Measurements from ENCODE around the gene ANKRD13D.

The ANKRD13D gene

GRCh38 chr11:67285541-67286498 is 3.3 kb upstream of the ANKRD13D start:
- no peak for DNase-seq (ENCODE audit: low read depth in 3 of 3)

DNA sequence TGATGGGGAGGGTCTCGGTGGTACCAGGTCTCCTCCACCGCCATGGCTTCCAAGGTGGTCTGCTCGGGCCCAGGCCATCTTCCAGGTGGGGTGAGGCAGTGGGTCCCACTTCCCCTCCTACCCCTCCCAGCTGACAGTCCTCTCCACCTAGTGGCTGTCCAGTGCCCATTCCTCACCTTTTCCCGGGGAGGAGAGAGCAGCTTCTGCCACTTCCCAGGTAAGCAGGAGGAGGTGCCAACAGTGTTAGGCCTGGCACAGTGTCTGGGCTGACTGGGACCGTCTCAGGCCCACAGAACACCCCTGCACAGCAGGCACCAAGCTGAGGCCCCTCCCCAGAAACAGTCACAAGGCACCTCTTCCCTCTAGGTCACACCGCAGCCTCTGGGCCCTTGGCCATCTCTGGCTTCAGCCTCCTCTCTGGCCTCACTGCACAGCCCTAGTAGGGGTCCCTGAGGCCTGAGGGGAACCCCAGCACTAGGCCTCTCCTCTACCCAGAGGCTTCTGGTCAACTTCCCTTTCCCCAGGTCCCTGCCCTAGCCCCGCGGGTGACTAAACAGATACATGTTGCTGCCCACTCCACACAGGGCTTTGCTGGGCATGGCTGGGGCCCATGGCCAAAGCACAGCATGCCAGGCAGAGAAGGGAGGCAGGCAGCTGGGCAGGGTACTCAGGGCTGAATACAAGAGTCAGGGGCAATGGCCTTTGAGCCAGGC is 2.3 kb upstream of the ANKRD13D start:
- DNase-seq (ENCODE audit: low read depth in 3 of 3) = no peak

- DNase-seq (ENCODE audit: low read depth in 3 of 3) = no peak
Measured at GRCh38 chr11:67287355-67288197, 1.5 kb upstream of the ANKRD13D start.

- no peak for DNase-seq (ENCODE audit: low read depth in 3 of 3)
Measured at GRCh38 chr11:67288198-67288451, 978 bp upstream of the ANKRD13D start.

DNA sequence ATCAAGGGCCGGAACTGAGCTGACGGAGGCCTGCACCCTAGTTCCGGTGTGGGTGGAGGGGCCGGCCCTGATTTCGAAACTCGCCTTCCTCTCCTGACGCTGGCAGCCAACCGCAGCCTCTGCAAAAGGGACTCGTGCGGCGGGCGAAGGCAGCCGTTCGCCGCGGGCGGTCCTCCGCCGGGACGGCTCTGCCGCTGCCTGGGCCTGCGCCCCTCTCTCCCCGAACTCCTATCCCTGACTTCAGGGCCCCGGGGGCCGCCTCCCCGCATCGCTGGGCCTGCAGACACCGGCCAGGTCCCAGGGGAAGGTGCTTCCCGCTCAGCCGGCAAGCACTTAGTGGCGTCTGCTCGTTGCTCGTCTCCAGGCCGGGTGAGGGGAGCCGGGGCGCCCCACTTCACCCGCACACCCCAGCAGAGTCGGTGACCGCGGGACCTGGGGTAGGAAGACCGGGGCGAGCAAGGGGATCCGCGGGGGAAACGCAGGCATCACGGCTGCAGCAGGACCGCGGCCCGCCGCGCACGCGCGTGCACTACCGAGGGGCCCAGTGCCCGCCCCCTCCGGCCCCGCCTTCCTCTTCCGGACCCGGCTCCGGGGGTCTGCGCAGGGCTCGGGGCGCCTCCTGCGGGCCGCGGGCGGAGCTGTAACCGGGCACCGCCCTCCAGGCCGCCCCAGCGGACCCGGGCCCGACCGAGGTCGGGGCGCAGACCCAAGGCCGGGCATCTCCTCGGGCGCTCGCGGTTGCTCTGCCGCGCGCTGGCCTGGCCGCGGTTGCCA is 464 bp upstream of the ANKRD13D start:
- DNase-seq (ENCODE audit: low read depth in 3 of 3) = peak; percentile 74 to 79 (median 75)

GRCh38 chr11:67289651-67290479 is 762 bp downstream of the ANKRD13D start:
- DNase-seq (ENCODE audit: low read depth in 3 of 3) = no peak

DNA sequence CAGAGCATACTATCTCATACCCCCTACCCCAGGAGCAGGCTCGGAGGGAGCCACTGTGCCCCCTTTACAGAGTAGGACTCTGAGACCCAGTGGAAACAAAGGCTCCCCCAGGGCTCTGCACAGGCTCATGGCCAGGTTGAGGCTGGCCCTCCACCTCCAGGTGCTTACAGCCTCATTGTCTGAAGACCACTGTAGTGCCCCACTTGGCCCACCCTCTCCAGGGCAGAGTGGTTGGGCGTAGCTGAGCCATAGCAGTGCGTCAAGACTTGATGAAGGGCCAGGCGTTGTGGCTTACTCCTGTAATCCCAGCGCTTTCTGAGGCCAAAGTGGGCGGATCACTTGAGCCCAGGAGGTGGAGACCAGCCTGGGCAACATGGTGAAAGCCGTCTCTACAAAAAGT is 1.7 kb downstream of the ANKRD13D start:
- DNase-seq (ENCODE audit: low read depth in 3 of 3) = no peak

DNA sequence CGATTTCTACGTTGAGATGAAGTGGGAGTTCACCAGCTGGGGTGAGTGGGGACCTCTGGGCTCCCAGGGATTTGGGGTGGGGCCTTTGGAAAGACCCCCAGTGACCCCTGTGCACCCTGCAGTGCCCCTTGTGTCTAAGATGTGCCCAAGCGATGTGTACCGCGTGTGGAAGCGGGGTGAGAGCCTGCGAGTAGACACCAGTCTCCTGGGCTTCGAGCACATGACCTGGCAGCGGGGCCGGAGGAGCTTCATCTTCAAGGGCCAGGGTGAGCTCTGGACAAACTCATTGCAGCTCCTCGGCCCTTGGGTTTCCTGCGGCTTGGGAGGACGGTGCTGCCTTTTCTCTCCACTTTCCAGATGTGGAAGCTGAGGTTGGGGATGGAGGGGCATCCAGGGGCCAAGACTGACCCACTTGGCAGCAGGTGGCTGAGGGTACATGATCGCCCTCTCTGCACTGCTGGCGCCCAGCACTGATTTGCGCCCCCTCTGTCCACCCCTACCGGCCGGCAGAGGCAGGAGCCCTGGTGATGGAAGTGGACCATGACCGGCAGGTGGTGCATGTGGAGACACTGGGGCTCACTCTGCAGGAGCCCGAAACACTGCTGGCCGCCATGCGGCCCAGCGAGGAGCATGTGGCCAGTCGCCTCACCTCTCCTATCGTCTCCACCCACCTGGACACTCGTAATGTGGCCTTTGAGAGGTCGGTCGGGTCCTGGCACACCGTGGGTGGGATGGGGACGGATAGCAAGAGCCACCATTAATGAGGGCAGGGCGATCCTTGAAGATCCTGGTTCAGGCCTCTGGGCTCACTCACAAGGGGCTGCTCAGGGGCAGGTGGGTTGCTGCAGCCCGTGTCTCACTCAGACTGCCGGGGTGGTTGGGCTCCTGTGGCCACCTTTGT is 2.6 kb downstream of the ANKRD13D start:
- no peak for DNase-seq (ENCODE audit: low read depth in 3 of 3)

- no peak for DNase-seq (ENCODE audit: low read depth in 3 of 3)
Measured at GRCh38 chr11:67292671-67293070, 3.6 kb downstream of the ANKRD13D start.

DNA sequence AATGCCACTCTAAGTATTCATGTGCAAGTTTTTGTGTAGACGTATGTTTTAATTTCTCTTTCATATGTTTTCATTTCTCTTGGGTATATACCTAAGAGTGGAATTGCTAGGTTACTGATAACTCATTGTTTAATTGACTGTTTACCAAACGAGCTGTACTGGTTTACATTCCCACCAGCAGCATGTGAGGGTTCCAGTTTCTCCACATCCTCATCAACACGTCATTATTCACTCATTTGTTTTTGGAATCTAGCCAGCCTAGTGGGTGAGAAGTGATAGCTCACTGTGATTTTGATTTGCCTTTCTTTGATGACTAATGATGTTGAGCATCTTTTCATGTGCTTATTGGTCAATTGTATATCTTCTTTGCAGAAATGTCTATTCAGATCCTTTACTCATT is 4.0 kb downstream of the ANKRD13D start:
- no peak for DNase-seq (ENCODE audit: low read depth in 3 of 3)

DNA sequence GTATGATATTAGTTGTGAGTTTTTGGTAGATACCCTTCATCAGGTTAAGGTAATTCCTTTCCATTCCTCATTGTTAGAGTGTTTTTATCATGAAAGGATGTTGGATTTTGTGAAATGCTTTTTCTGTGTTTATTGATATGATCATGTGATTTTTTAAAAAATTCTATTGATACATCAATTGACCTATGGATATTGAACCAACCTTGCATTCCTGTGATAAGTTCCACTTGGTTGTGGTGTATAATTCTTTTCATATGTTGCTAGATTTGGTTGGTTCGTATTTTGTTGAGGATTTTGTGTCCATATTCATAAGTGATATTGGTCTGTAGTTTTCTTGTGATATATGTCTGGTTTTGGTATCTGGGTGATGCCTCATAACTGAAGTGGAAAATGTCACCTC is 6.7 kb downstream of the ANKRD13D start:
- DNase-seq (ENCODE audit: low read depth in 3 of 3) = no peak

DNA sequence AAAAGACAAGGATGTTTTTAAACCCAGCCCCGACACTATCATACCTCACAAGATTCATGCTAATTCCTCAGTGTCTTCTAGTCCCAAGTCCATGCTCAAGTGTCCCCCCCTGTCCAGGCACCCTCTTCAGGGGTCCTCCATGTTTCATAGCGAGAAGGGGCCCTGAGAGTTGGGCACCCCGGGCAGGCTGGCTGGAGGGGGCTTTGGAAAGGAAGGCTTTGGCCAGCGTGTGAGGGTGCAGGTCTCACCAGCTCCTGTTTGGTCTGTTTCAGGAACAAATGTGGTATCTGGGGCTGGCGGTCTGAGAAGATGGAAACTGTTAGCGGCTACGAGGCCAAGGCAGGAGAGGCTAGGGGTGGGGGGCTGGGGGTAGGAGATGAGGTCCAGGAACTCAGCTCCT is 9.7 kb downstream of the ANKRD13D start:
- DNase-seq (ENCODE audit: low read depth in 3 of 3) = no peak

GRCh38 chr11:67299471-67300191 is 10.5 kb downstream of the ANKRD13D start:
- no peak for DNase-seq (ENCODE audit: low read depth in 3 of 3)

DNA sequence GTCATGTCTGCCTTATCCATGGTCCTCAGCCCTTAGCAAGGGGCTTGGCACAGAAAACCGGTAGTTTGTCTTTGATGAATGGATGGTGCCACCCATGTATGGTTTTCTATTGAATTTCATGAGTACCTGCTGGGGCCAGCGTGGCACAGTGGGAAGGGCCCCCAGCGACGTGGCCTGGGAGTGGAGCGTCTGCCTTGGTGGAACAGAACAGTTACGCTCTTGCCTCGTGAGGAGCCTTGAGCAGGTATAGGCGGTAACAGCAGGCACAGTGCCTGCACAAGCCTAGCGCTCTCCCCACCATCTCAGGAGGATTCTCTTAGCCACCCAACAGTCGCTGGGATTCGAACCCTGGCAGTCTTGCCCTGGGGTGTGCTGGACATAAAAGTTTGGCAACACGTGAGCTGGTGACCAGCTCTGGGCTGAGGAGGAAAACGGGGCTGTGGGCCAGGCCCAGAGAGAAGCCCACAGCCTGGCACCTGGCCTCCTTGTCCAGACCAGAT is 11.2 kb downstream of the ANKRD13D start:
- DNase-seq (ENCODE audit: low read depth in 3 of 3) = no peak

DNA sequence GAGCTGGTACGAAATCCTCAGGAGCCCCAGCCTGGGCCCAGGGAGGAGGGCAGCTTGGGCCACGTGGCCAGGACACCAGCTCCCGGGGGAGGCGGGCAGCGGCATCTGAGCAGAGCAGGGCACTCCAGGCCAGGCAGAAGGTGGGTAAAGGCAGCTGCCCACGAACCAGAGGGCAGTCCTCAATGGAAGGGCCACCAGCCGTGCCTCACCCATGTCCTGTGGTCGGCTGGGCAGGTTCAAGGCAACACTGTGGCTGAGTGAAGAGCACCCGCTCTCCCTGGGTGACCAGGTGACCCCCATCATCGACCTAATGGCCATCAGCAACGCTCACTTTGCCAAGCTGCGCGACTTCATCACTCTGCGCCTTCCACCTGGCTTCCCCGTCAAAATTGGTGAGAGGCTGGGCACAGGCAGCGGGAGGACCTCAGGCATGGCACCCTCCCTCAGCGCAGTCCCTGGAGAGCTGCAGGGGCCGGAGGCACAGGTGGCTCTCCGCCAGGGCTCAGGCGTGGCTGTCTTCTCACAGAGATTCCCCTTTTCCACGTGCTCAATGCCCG is 11.7 kb downstream of the ANKRD13D start:
- DNase-seq (ENCODE audit: low read depth in 3 of 3) = no peak

DNA sequence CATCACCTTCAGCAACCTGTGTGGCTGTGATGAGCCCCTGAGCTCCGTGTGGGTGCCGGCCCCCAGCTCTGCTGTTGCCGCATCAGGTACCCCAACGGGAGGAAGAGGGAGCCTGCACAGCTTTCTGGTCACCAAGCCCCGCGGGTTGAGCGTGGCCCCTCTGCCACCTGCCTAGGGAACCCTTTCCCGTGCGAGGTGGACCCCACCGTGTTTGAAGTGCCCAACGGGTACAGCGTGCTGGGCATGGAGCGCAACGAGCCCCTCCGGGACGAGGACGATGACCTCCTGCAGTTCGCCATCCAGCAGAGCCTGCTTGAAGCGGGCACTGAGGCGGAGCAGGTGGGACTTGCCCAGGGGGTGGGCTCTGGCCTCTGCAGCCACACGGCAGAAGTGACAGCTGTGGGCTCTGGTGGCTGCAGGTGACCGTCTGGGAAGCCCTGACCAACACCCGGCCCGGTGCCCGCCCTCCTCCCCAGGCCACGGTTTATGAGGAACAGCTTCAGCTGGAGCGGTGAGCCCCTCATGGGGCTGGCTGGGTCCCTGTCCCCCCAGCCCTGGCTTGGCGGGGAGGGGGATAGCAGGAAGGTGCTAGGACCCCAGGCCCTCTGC is 12.3 kb downstream of the ANKRD13D start:
- DNase-seq (ENCODE audit: low read depth in 3 of 3) = no peak

DNA sequence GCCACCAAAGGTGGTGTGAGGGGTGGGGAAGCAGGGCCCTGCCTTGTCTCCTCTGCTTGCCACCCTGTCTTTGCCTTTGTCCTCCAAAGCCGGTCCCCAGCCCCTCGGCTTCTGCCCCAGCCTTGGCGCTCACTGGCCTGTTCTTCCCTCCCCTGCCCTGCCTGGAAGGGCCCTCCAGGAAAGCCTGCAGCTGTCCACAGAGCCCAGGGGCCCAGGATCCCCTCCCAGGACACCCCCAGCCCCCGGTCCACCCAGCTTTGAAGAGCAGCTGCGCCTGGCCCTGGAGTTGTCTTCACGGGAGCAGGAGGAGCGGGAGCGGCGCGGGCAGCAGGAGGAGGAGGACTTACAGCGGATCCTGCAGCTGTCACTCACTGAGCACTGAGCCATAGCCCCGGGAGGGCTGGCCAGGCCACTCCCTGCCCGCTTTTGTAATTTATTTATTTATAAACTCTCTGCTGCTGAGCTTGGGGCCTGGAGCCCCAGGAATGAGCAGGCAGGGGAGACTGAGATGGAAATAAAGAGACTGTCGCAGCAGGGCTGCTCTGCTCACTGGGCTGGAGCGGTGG is 12.9 kb downstream of the ANKRD13D start:
- DNase-seq (ENCODE audit: low read depth in 3 of 3) = no peak
